CD14-positive monocyte (primary cell): Measurements from ENCODE around the gene GPATCH2. TPM values are rescaled to one million over a fixed set of nuclear protein-coding genes. Genes with fewer than 3 reads are reported as not detected.

ENCODE experiments used
- DNase-seq, 3 donors: peaks; one replicate each; pipeline ENCODE4 v3.0.0-alpha.2; 2011 to 2022
- H2AFZ ChIP-seq: 2 replicates; pipeline ENCODE4 v1.6.0; 2012; ENCODE audit warnings: mild to moderate bottlenecking, low read depth, low read length, inconsistent platforms; ENCODE audit not compliant: insufficient read depth, poor library complexity, severe bottlenecking
- H3K27ac ChIP-seq, 2 donors: 1 replicate in 1 of 2; 2 replicates in 1 of 2; pipeline ENCODE4 v1.5.1; 2012 to 2013; ENCODE audit warnings: low read length in 2 of 2, control low read depth in 1 of 2, inconsistent platforms in 1 of 2, low read depth in 1 of 2, mild to moderate bottlenecking in 1 of 2
- H3K27me3 ChIP-seq, 2 donors: one replicate each; pipeline versions ENCODE4 v1.6.0 to v1.6.1; 2011 to 2013; ENCODE audit warnings: low read length in 2 of 2; ENCODE audit not compliant: control insufficient read depth in 2 of 2, insufficient read depth in 2 of 2
- H3K36me3 ChIP-seq, 2 donors: replicated peaks in 1 of 2; 1 replicate in 1 of 2; 2 replicates in 1 of 2; pipeline versions ENCODE4 v1.5.1 to v1.6.1; 2012 to 2013; ENCODE audit warnings: low read length in 2 of 2, control low read depth in 1 of 2, inconsistent platforms in 1 of 2, mild to moderate bottlenecking in 1 of 2; ENCODE audit not compliant: insufficient read depth in 2 of 2, control insufficient read depth in 1 of 2
- H3K4me1 ChIP-seq, 2 donors: 1 replicate in 1 of 2; 2 replicates in 1 of 2; pipeline versions ENCODE4 v1.5.1 to v1.6.1; 2012 to 2013; ENCODE audit warnings: low read length in 2 of 2, control low read depth in 1 of 2, inconsistent platforms in 1 of 2, mild to moderate bottlenecking in 1 of 2, moderate library complexity in 1 of 2; ENCODE audit not compliant: insufficient read depth in 2 of 2, control insufficient read depth in 1 of 2
- H3K4me2 ChIP-seq: replicated peaks from 2 replicates; pipeline ENCODE3; 2012; ENCODE audit warnings: low read length, moderate library complexity, mild to moderate bottlenecking; ENCODE audit not compliant: poor library complexity, severe bottlenecking; ENCODE audit errors: extremely low read depth
- H3K4me3 ChIP-seq, 3 experiments: fragments of 200-600 bp in 1 of 3; sonication (generic) in 1 of 3; replicated peaks in 1 of 3; 1 replicate in 2 of 3; 2 replicates in 1 of 3; pipeline ENCODE4 v1.5.1; 2011 to 2013; ENCODE audit warnings: low read length in 3 of 3, mild to moderate bottlenecking in 3 of 3, control low read depth in 2 of 3, low read depth in 2 of 3, inconsistent platforms in 1 of 3, moderate library complexity in 1 of 3
- H3K79me2 ChIP-seq: 2 replicates; pipeline ENCODE4 v1.6.0; 2012; ENCODE audit warnings: mild to moderate bottlenecking, control low read depth, inconsistent platforms, low read length, moderate library complexity; ENCODE audit not compliant: insufficient read depth
- H3K9ac ChIP-seq: 2 replicates; pipeline ENCODE4 v1.6.0; 2017; ENCODE audit warnings: low read length, mild to moderate bottlenecking; ENCODE audit not compliant: insufficient read depth, poor library complexity, severe bottlenecking
- H3K9me3 ChIP-seq, 2 donors: replicated peaks in 1 of 2; 1 replicate in 1 of 2; 2 replicates in 1 of 2; pipeline versions ENCODE4 v1.5.1 to v1.6.1; 2012 to 2013; ENCODE audit warnings: low read length in 2 of 2, control low read depth in 1 of 2; ENCODE audit not compliant: control insufficient read depth in 1 of 2, insufficient read depth in 1 of 2
- H4K20me1 ChIP-seq: 2 replicates; pipeline ENCODE4 v1.6.0; 2012; ENCODE audit warnings: mild to moderate bottlenecking, low read length, control low read depth, moderate library complexity; ENCODE audit not compliant: insufficient read depth
- H3K27ac Mint-ChIP-seq, 7 donors: one replicate each; pipeline ENCODE4 v1.8.0; 2020; ENCODE audit warnings: mild to moderate bottlenecking in 7 of 7, mixed read lengths in 7 of 7, moderate library complexity in 6 of 7, inconsistent platforms in 2 of 7
- H3K27me3 Mint-ChIP-seq, 3 donors: one replicate each; pipeline ENCODE4 v1.8.0; 2021 to 2022; ENCODE audit warnings: low read depth in 3 of 3, mild to moderate bottlenecking in 3 of 3, mixed read lengths in 3 of 3, moderate library complexity in 3 of 3, inconsistent platforms in 1 of 3
- H3K36me3 Mint-ChIP-seq, 2 donors: one replicate each; pipeline ENCODE4 v1.8.0; 2020; ENCODE audit warnings: mixed read lengths in 2 of 2, inconsistent platforms in 1 of 2, mild to moderate bottlenecking in 1 of 2
- H3K4me1 Mint-ChIP-seq: one replicate; pipeline ENCODE4 v1.8.0; 2020; ENCODE audit warnings: mild to moderate bottlenecking, mixed read lengths
- H3K4me3 Mint-ChIP-seq, 2 donors: one replicate each; pipeline ENCODE4 v1.8.0; 2020; ENCODE audit warnings: mild to moderate bottlenecking in 2 of 2, mixed read lengths in 2 of 2, moderate library complexity in 1 of 2
- H3K9me3 Mint-ChIP-seq, 7 donors: one replicate each; pipeline ENCODE4 v1.8.0; 2020 to 2022; ENCODE audit warnings: mixed read lengths in 7 of 7, mild to moderate bottlenecking in 6 of 7, moderate library complexity in 6 of 7, inconsistent platforms in 2 of 7
- CTCF ChIP-seq: fragments of 200-600 bp; IDR thresholded peaks from one replicate; pipeline ENCODE4 v1.8.0; 2022; ENCODE audit warnings: antibody characterized with exemption, mild to moderate bottlenecking
- WGBS: methylation state at CpG from one replicate; pipeline ENCODE4 v1.1.5; 2013; ENCODE audit warnings: missing lambda C conversion rate; ENCODE audit not compliant: insufficient coverage; 5-methylcytosine and 5-hydroxymethylcytosine counted together
- intact Hi-C, 2 donors: fragments of 100-400 bp; cut with micrococcal nuclease; formaldehyde crosslinking; loops; one replicate each; pipeline versions ENCODE4 v1.15.0 to v1.15.1; 2023
- polyA plus RNA-seq, 3 donors: library from polyadenylated mRNA; depleted of rRNA in 1 of 3; unstranded in 2 of 3; stranded (reverse) in 1 of 3; fragments of 300-500 nt in 2 of 3; fragments of >200 nt in 1 of 3; fragmentation: Illumina TruSeq in 2 of 3; gene quantifications; 1 replicate in 2 of 3; 2 replicates in 1 of 3; pipeline ENCODE4 v1.2.3, GENCODE V29; 2012 to 2021

The GPATCH2 gene
- polyA plus RNA-seq, 3 donors = 1.8 to 3.4 (median 1.9) TPM

DNA sequence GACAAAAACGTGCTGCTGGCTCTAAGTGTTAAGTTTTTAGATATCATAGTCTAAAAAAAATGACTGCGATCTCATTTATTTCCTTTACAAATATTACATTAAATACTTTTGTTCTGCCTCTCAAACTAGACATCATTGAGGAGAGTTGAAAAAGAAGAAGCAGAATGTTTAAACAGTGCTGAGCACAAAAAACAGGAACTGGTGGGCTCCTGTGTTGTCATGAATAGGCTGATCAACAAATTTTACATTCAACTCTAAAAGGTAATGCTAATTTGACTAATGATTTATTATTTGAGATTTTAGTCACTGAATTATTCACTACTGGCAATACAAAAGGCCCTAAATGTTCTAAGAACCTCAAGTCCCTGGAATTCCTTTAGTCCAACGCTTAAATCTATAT, 66.1 kb downstream of the GPATCH2 start:
- H3K27ac ChIP-seq = no peak overlapping the region
- TF ChIP-seq CTCF = no peak
- H3K4me1 ChIP-seq = no peaks in the 10 kb centered on the region
- no peak overlapping the region for H3K4me2 ChIP-seq
- intact Hi-C loops = no loop called here
- H4K20me1 ChIP-seq = no peaks in the 10 kb centered on the region
- H3K79me2 ChIP-seq = no peaks in the 10 kb centered on the region
- H3K27ac Mint-ChIP-seq = no peak overlapping the region
- no peak for DNase-seq
- H3K4me3 Mint-ChIP-seq = no peak overlapping the region
- no peaks in the 10 kb centered on the region for H3K9me3 ChIP-seq
- WGBS = no CpG with 5 or more reads among the region's 3 CpGs
- no peaks in the 10 kb centered on the region for H3K27me3 Mint-ChIP-seq
- peaks cover 0 to 2% of the 10 kb centered on the region in 2 donors for H3K36me3 Mint-ChIP-seq
- no peaks in the 10 kb centered on the region for H3K9me3 Mint-ChIP-seq
- no peaks in the 10 kb centered on the region for H3K27me3 ChIP-seq
- no peak overlapping the region for H3K4me3 ChIP-seq
- no peak overlapping the region for H2AFZ ChIP-seq
- no peaks in the 10 kb centered on the region for H3K4me1 Mint-ChIP-seq
- H3K36me3 ChIP-seq = no peaks in the 10 kb centered on the region
- H3K9ac ChIP-seq = no peak overlapping the region

GRCh38 chr1:217564207-217564606, 66.7 kb downstream of the GPATCH2 start:
- no CpG with 5 or more reads among the region's 6 CpGs for WGBS
- Histone ChIP-seq H3K27me3 (no peaks in the 10 kb centered on the region), H3K79me2 (no peaks in the 10 kb centered on the region), H3K27ac (no peak overlapping the region), H3K4me3 (no peak overlapping the region), H3K4me1 (no peaks in the 10 kb centered on the region), H2AFZ (no peak overlapping the region), H3K36me3 (no peaks in the 10 kb centered on the region), H4K20me1 (no peaks in the 10 kb centered on the region), H3K4me2 (no peak overlapping the region), H3K9ac (no peak overlapping the region), H3K9me3 (no peaks in the 10 kb centered on the region)
- intact Hi-C loops = no loop called here
- no peak for TF ChIP-seq CTCF
- H3K27ac Mint-ChIP-seq = no peak overlapping the region
- no peaks in the 10 kb centered on the region for H3K4me1 Mint-ChIP-seq
- H3K9me3 Mint-ChIP-seq = peaks cover 0 to 4% (median 0%) of the 10 kb centered on the region in 7 donors
- H3K4me3 Mint-ChIP-seq = no peak overlapping the region
- no peaks in the 10 kb centered on the region for H3K27me3 Mint-ChIP-seq
- DNase-seq = no peak
- H3K36me3 Mint-ChIP-seq = peaks cover 0 to 2% of the 10 kb centered on the region in 2 donors
